Stomach (tissue), 9 donors: ENCODE measurements around the gene C2CD3. TPM values are rescaled to one million over a fixed set of nuclear protein-coding genes. Genes with fewer than 3 reads are reported as not detected.

Experiments used
- DNase-seq, 2 donors: peaks; one replicate each; pipeline versions ENCODE4 v3.0.0 to v3.0.0-alpha.2; 2013 to 2019
- H3K27ac ChIP-seq, 5 donors: fragments of 200-600 bp in 4 of 5; sonication (generic) in 4 of 5; one replicate each; pipeline ENCODE4 v1.5.1; 2013 to 2019; ENCODE audit warnings: mild to moderate bottlenecking in 1 of 5, moderate library complexity in 1 of 5
- H3K27me3 ChIP-seq, 3 donors: fragments of 200-600 bp; sonication (generic); one replicate each; pipeline ENCODE4 v1.5.1; 2017 to 2019; ENCODE audit warnings: mixed run types in 1 of 3
- H3K36me3 ChIP-seq, 4 donors: fragments of 200-600 bp; sonication (generic); 1 replicate in 3 of 4; 2 replicates in 1 of 4; pipeline ENCODE4 v1.5.1; 2016 to 2019
- H3K4me1 ChIP-seq, 4 donors: fragments of 200-600 bp; sonication (generic); one replicate each; pipeline ENCODE4 v1.5.1; 2016 to 2019
- H3K4me3 ChIP-seq, 4 donors: fragments of 200-600 bp; sonication (generic) in 3 of 4; one replicate each; pipeline ENCODE4 v1.5.1; 2016 to 2019; ENCODE audit warnings: mild to moderate bottlenecking in 1 of 4
- H3K9me3 ChIP-seq, 4 donors: fragments of 200-600 bp; sonication (generic); one replicate each; pipeline ENCODE4 v1.5.1; 2016 to 2019
- EP300 ChIP-seq: sonication (generic); formaldehyde crosslinking; IDR thresholded peaks from one replicate; pipeline ENCODE4 v1.6.1; 2017; ENCODE audit warnings: antibody characterized with exemption
- POLR2A ChIP-seq, 4 donors: fragments of 450-650 bp; IDR thresholded peaks; one replicate each; pipeline ENCODE4 v1.6.1; 2016; ENCODE audit warnings: antibody characterized with exemption in 4 of 4, control low read depth in 2 of 4, mild to moderate bottlenecking in 1 of 4, moderate library complexity in 1 of 4
- POLR2AphosphoS5 ChIP-seq, 3 donors: sonication (generic); formaldehyde crosslinking; IDR thresholded peaks; one replicate each; pipeline ENCODE4 v1.6.1; 2016; ENCODE audit warnings: antibody characterized with exemption in 3 of 3
- WGBS, 5 donors: extraction: QIAGEN DNeasy Blood & Tissue Kit in 3 of 5; methylation state at CpG; one replicate each; pipeline versions ENCODE4 v1.1.5 to v1.1.7; 2013 to 2018; 5-methylcytosine and 5-hydroxymethylcytosine counted together
- intact Hi-C: fragments of 100-400 bp; cut with DNase I; formaldehyde crosslinking; loops from one replicate; pipeline ENCODE4 v1.15.1; 2023; ENCODE audit warnings: low total_unique reads
- polyA plus RNA-seq, 3 donors: library from polyadenylated mRNA; stranded (reverse); fragments of 200-250 nt; gene quantifications; one replicate each; pipeline ENCODE4 v1.2.3, GENCODE V29; 2013
- total RNA-seq, 5 donors: library from RNA; depleted of rRNA; stranded (reverse); fragments of >200 nt; gene quantifications; one replicate each; pipeline versions ENCODE4 v1.1.0 to v1.2.3, GENCODE V29; 2014 to 2016
- TF ChIP-seq, protein P1 (sequence below), 7 experiments: fragments of 450-650 bp in 4 of 7; fragments of 200-600 bp in 3 of 7; sonication (generic) in 3 of 7; IDR thresholded peaks; one replicate each; pipeline ENCODE4 v1.5.1; 2016 to 2019; ENCODE audit warnings: antibody characterized with exemption in 7 of 7, control low read depth in 2 of 7, mild to moderate bottlenecking in 1 of 7
- donor health status: healthy with polysubstance abuse.
- donor health status: Bipolar disorder and iron deficiency.
- donor health status: healthy.

The C2CD3 gene
- total and polyA plus RNA-seq, 8 donors, result 5.6 to 176 (median 38.6) TPM

DNA sequence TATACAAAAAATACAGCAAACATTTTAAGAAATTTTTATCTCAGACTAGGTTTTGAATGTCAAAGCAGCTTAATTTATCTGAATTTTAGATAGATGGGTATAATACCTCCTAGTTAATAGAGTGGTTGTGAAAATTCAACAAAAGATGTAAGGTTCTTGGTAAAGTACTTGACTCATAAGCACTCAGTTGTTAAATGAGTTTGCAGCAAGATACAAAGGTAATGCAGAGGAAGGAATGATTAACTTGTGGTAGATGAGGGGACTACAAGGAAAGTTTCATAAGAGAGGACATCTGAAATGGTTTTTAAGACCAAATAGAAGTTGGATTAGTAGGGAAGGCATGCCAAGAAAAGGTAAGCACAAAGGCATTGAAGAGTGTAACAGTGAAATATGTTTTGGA lies 37.7 kb upstream of the C2CD3 start:
- no peak for DNase-seq
- Histone ChIP-seq H3K9me3 (no peaks in the 10 kb centered on the region), H3K4me1 (no peaks in the 10 kb centered on the region), H3K27ac (no peak overlapping the region), H3K4me3 (no peak overlapping the region), H3K27me3 (no peaks in the 10 kb centered on the region), H3K36me3 (peaks cover 0 to 86% (median 83%) of the 10 kb centered on the region in 4 donors)
- intact Hi-C loops, result no loop called here
- TF ChIP-seq, protein P1, sequence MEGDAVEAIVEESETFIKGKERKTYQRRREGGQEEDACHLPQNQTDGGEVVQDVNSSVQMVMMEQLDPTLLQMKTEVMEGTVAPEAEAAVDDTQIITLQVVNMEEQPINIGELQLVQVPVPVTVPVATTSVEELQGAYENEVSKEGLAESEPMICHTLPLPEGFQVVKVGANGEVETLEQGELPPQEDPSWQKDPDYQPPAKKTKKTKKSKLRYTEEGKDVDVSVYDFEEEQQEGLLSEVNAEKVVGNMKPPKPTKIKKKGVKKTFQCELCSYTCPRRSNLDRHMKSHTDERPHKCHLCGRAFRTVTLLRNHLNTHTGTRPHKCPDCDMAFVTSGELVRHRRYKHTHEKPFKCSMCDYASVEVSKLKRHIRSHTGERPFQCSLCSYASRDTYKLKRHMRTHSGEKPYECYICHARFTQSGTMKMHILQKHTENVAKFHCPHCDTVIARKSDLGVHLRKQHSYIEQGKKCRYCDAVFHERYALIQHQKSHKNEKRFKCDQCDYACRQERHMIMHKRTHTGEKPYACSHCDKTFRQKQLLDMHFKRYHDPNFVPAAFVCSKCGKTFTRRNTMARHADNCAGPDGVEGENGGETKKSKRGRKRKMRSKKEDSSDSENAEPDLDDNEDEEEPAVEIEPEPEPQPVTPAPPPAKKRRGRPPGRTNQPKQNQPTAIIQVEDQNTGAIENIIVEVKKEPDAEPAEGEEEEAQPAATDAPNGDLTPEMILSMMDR (IDR thresholded peaks at IDR 0.05), result no peak
- no peak for TF ChIP-seq POLR2A (IDR thresholded peaks at IDR 0.05)
- no peak for TF ChIP-seq EP300
- TF ChIP-seq POLR2AphosphoS5 (IDR thresholded peaks at IDR 0.05), result no peak

DNA sequence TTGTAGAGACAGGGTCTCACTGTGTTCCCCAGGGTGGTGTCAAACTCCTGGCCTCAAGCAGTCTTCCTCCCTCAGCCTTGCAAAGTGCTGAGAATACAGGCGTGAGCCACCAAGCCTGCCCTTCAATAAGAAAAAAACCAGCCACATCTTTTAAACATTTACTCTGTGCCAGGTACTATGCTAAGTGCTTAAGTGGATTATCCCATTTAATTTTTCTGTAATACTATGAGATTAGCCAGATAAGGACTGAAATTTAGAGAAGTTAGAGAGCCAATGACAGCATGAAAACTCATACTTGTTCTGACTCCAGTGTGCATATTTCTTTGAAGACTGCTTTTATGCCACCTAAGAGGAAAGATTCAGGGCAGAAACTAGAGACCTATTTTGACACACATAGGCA lies 35.9 kb upstream of the C2CD3 start:
- Histone ChIP-seq H3K9me3 (no peaks in the 10 kb centered on the region), H3K4me1 (no peaks in the 10 kb centered on the region), H3K27me3 (no peaks in the 10 kb centered on the region), H3K27ac (no peak overlapping the region), H3K36me3 (peaks cover 0 to 69% (median 66%) of the 10 kb centered on the region in 4 donors), H3K4me3 (no peak overlapping the region)
- TF ChIP-seq EP300, result no peak
- TF ChIP-seq POLR2AphosphoS5 (IDR thresholded peaks at IDR 0.05), result no peak
- TF ChIP-seq, protein P1 (IDR thresholded peaks at IDR 0.05), result no peak
- no peak for TF ChIP-seq POLR2A (IDR thresholded peaks at IDR 0.05)
- no peak for DNase-seq
- WGBS, 5 donors, result 95 to 100% (median 100%) methylated on average over 1 of the region's 1 CpG
- intact Hi-C loops, result no loop called here

DNA sequence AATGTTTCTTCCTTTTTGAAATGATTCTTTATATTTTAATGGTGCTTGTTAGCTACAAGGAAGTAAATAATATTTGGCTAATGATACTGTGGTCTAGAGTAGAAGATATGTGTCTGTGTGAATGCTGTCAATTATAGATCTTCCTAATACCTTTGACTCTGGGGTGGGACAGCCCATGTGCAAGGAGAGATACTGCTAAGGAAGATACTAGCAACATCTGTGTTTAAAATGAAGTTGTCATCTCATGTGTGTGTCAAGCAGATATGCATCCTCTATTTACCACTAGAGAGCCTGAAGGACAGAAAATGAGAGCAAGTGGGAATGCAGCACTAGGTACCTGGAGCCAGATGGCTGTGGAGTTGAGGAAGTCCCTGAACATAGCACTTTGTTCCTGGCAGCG lies 34.4 kb upstream of the C2CD3 start:
- Histone ChIP-seq H3K27me3 (no peaks in the 10 kb centered on the region), H3K36me3 (peaks cover 0 to 63% (median 61%) of the 10 kb centered on the region in 4 donors), H3K4me1 (no peaks in the 10 kb centered on the region), H3K9me3 (no peaks in the 10 kb centered on the region), H3K27ac (no peak overlapping the region), H3K4me3 (no peak overlapping the region)
- WGBS, 5 donors, result 68 to 100% (median 91%) methylated on average over 1 of the region's 1 CpG
- no peak for TF ChIP-seq POLR2A (IDR thresholded peaks at IDR 0.05)
- no peak for TF ChIP-seq EP300
- TF ChIP-seq, protein P1 (IDR thresholded peaks at IDR 0.05), result no peak
- no peak for TF ChIP-seq POLR2AphosphoS5 (IDR thresholded peaks at IDR 0.05)
- DNase-seq, result no peak
- intact Hi-C loops, result no loop called here

DNA sequence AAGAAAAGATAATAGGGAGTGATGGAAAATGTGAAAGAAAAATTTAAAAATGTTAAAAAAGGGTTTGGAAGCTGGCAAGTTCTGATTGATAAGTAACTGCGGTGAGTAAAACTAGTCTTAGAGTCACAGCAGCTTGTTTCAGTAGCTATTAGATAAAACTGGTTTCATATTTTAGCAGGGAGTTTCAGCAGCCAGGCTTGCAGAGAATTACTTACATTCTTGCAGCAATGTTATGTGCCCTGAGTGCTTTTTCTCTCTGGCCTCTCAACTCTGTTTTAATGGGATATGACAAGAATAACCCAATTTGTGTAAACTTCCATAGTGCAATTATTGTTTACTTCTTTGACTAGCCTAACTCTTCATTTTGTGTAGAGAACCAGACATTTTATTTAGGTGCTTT lies 33.9 kb upstream of the C2CD3 start:
- Histone ChIP-seq H3K4me1 (no peaks in the 10 kb centered on the region), H3K27ac (no peak overlapping the region), H3K9me3 (no peaks in the 10 kb centered on the region), H3K36me3 (peaks cover 0 to 58% (median 56%) of the 10 kb centered on the region in 4 donors), H3K4me3 (no peak overlapping the region), H3K27me3 (no peaks in the 10 kb centered on the region)
- no peak for TF ChIP-seq POLR2AphosphoS5 (IDR thresholded peaks at IDR 0.05)
- no peak for TF ChIP-seq EP300
- TF ChIP-seq, protein P1 (IDR thresholded peaks at IDR 0.05), result no peak
- TF ChIP-seq POLR2A (IDR thresholded peaks at IDR 0.05), result no peak
- DNase-seq, result no peak
- WGBS, 5 donors, result 93 to 100% (median 95%) methylated on average over 1 of the region's 1 CpG
- intact Hi-C loops, result no loop called here
